GM13976 (cell line): ENCODE data around the gene CTBP1.

ENCODE experiments used
- DNase-seq: peaks from one replicate; pipeline ENCODE4 v3.0.0; 2012; ENCODE audit warnings: low spot score
- in situ Hi-C: fragments of 300-500 bp; cut with MboI; formaldehyde crosslinking; loops from one replicate; pipeline ENCODE4 v1.12.0; 2022; ENCODE audit warnings: low sequenced_read_pairs, mixed read lengths, inconsistent platforms; ENCODE audit not compliant: unreplicated experiment
- TF ChIP-seq, protein P1 (sequence below): IDR thresholded peaks from 2 replicates; pipeline ENCODE4 v1.5.1; 2012; ENCODE audit warnings: borderline replicate concordance, mild to moderate bottlenecking; ENCODE audit not compliant: insufficient read depth; ENCODE audit errors: extremely low read depth, missing control alignments, control extremely low read depth

CTBP1 gene

GRCh38 chr4:1226144-1226481 is 22.8 kb downstream of the CTBP1 start:
- no peak for DNase-seq
- TF ChIP-seq, protein P1, sequence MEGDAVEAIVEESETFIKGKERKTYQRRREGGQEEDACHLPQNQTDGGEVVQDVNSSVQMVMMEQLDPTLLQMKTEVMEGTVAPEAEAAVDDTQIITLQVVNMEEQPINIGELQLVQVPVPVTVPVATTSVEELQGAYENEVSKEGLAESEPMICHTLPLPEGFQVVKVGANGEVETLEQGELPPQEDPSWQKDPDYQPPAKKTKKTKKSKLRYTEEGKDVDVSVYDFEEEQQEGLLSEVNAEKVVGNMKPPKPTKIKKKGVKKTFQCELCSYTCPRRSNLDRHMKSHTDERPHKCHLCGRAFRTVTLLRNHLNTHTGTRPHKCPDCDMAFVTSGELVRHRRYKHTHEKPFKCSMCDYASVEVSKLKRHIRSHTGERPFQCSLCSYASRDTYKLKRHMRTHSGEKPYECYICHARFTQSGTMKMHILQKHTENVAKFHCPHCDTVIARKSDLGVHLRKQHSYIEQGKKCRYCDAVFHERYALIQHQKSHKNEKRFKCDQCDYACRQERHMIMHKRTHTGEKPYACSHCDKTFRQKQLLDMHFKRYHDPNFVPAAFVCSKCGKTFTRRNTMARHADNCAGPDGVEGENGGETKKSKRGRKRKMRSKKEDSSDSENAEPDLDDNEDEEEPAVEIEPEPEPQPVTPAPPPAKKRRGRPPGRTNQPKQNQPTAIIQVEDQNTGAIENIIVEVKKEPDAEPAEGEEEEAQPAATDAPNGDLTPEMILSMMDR: no peak
- in situ Hi-C loops: no loop called here

DNA sequence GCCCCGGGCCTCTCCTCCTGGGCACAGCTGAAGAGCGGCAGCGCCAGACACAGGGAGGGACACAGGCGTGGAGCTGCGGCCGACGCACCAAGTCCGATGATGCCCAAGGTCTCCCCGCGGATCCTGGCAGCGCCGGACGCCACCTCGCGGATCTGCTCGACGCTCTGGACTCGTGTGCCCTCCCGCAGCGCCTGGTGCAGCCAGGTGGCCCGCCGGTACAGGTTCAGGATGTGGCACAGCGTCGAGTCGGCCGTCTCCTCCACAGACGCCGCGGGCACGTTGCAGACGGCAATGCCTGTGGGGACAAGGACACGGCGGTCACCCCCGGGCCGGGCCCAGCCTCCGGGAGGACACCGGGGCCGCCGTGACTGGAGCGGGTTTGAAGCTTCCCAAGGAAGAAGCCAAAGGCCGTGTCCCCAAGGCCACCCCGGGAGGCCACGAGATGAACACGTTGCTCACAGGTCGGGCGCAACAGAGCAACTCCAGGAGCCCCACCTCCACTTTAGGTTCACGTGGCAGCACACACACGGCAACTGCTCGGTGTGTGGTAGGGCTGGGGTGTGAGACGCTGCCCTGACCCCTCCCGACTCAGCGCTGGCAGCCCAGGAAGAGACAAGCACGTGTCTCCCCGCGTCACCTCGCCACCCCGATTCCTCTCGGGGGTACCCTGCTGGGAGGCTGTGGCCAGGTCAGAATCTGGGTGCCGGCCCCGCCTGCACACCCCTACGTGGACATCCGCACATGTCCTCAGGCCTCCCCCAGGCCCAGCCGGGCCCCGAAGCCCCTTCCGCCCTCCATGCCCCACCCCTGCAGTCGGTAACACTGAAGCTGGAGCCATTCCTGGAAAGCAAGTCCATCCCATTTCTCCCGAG is 23.4 kb downstream of the CTBP1 start:
- in situ Hi-C loops: no loop called here
- TF ChIP-seq, protein P1: no peak
- DNase-seq: no peak

- TF ChIP-seq, protein P1: no peak
- DNase-seq: no peak
- in situ Hi-C loops: no loop called here
Measured at GRCh38 chr4:1223841-1224809, 24.8 kb downstream of the CTBP1 start.

- DNase-seq: no peak
- in situ Hi-C loops: no loop called here
- TF ChIP-seq, protein P1: no peak
Measured at GRCh38 chr4:1222938-1223690, 25.8 kb downstream of the CTBP1 start.

GRCh38 chr4:1222036-1222789 is 26.7 kb downstream of the CTBP1 start:
- no peak for DNase-seq
- in situ Hi-C loops: no loop called here
- TF ChIP-seq, protein P1: no peak
